Right renal pelvis (tissue), 4 donors: ENCODE data around the gene MRPL37. TPM values are rescaled to one million over a fixed set of nuclear protein-coding genes. Genes with fewer than 3 reads are reported as not detected.

Experiments
- DNase-seq, 4 donors: peaks; one replicate each; pipeline ENCODE4 v3.0.0-alpha.2; 2013; ENCODE audit warnings: low read depth in 4 of 4, low spot score in 3 of 4, missing footprints in 1 of 4
- polyA plus RNA-seq, 4 donors: library from polyadenylated mRNA; unstranded; fragments of 120-200 nt; gene quantifications; one replicate each; pipeline ENCODE4 v1.2.1, GENCODE V29; 2013; ENCODE audit not compliant: insufficient read length in 4 of 4

MRPL37 gene
- polyA plus RNA-seq, 4 donors, result 81.5 to 89.8 (median 83.7) TPM

DNA sequence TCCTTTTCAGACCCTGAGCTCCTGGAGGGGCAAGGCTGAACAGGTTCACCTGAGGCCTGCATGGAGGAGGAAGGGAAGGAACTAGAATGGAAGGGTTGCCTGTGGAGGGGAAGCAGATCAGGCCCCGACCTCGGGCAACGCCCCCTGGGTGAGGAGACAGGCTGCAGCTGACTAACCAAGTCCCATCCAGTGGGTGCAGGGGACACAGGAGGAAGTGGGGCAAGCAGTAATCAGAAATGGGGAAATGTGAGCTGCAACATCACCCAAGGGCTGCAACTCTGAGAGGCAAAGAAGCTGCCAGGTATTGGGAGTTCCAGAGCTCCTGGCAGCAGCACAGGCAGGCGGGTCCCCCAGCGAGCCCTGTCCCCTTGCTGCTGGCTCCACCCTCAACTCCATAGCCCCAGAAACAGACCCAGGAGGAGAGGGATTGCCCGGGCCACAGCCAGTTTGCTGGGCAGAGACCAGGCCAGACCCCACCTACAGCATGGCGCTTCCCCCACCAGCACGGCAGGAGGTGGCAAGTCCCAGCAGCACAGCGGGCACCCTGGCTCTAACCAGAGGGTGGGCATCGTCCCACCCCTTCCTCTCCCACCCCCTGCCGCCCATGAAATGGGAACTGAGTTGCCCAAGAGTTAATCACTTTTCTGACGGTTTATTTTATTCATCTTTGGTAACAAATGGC, 38.5 kb downstream of the MRPL37 start:
- no peak for DNase-seq

- DNase-seq, result no peak
Measured at GRCh38 chr1:54239035-54239383, 39.0 kb downstream of the MRPL37 start.

- DNase-seq, result no peak
Measured at GRCh38 chr1:54239631-54240031, 39.7 kb downstream of the MRPL37 start.

DNA sequence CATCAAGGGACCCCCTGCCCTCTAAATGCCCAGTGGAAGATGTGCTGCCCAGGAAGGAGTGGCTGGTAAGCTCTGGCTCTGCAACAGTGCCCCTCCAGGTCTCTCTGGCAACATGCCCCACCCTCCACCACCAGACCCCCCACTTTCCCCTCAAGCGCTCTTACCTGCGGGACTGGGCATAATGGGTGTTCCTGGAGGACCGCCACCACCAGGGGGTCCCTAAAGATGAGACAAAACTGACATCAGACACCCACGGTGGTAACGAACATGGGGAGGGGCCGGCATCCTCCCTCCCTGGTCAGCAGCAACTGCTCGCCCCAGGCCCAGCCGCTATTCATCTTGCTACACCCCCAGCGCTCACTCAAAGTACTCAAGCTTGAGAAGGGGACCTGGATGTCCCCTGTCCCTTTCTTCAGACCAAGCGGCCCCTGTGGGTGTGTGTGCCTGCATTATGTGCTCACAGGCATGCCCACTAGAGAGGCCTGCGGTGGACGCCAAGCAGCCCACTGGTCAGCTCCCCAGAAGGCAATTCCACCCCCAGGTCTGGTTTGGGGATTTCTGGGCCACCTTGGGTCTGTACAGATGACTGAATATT, 40.9 kb downstream of the MRPL37 start:
- DNase-seq, result no peak

GRCh38 chr1:54241364-54241763, 41.4 kb downstream of the MRPL37 start:
- DNase-seq, result no peak

DNA sequence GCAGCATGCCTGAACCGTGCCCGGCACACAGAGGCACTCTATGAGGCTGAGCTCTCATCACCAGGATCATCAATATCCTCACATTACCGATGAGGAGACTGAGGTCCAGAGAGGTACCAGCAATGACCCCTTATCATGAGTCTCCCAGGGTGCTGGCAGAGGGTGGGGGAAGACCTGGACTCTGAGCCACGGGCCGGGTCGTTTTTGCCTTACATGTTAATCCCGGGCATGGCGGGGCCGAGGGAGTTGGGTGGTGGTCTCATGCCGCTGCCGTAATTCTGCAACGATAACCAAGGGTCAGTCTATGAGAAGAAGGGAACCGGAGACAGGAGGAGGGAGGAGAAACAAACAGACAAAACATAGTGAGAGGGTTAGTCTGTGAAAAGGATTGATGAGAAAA, 43.1 kb downstream of the MRPL37 start:
- DNase-seq, result no peak

DNA sequence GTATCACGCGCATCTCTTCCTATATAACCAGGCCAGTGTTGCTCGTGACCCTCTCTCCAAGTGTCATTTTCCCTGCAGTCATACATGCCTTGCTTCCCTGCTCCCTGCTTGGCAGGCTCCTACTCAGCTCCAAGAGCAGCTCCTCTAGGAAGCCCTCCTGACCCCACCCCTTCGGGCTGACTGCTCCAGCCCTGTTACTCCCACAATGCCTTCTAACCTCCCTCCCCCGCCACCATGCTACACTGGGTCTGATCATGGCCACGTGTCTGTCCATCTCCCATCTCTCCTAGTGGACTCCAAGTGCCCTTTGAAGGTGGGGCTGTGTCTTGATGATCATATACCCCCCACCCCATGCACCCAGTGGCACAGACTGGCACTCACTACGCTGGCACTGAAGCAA, 44.7 kb downstream of the MRPL37 start:
- no peak for DNase-seq

GRCh38 chr1:54245501-54245900, 45.5 kb downstream of the MRPL37 start:
- no peak for DNase-seq

- DNase-seq, result no peak
Measured at GRCh38 chr1:54246116-54246721, 46.3 kb downstream of the MRPL37 start.

DNA sequence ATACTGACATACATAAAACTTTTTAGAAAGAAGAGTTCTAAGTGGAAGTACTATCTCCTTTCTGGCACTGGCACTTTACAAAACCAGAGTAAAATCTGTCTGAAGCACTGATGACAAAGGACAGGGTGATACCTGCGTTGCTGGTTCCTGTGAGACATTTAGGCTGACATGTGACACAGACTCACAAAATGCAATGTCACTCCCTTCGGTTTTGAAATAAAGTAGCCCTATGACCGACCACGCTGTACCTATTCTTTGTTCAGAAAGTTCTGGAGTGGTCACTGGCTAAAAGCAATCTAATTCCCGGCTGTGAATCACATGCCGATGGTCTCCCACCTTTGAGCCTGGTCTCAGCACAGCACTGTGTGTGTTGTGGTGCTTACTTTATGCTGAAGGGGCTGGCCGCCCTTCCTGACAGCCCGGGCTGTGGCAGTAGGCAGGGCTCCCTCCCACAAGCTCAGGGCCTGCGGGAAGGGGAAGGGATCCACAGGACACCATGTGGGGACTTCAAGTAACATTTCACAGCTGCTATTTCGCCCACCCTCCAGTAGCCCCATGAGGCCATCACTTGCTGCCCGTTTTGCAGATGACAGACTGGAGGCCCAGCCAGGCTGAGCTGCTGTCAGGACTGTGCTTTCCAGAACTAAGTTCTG, 48.0 kb downstream of the MRPL37 start:
- DNase-seq, result no peak

DNA sequence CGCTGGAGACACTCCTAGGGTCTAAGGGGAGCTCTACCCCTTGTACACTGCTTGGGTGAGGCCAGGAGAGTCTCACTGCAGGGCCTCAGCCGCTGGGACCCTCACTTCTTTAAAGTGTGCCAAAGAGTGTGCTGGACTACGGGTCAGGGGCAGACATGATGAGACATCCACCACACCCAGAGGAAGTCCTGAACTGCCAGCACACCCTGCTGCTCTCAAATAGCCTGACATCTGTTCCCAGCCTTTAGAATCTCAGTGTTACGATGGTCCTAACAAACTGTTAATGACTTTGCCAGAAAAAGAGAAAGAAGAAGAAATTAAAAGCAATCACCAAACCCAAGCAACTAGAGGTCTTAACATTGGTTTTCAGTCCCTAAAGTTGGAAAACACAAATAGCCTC, 49.0 kb downstream of the MRPL37 start:
- no peak for DNase-seq

DNA sequence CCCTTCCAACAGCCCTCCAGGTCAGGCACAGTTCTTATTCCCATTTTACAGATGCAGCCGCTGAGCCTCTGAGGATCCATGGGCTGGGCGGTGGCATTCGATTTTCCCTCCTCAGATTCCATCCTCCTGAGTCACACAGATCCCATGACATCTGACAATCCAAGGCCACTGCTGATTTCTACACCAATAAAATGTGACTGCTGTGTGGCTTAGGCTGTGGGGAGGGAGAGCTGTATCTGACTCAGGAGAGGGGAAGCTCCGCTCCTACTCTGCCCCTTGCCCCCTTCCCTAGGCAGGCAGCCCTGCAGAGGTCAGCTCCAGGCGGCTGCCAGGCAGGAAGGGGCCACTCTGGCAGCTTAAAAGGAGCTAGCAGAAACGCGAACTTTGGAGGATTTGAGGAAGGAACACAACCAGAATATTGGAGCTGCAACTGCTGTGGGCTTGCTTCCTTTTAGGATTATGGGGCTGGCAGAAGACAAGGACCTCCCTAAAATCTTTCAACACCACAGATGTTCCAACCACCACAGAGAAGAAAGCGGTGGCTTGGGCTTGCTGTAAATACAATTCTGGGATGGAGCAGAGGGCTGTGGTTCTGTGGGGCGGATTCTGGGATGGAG, 50.0 kb downstream of the MRPL37 start:
- no peak for DNase-seq

GRCh38 chr1:54250670-54251069, 50.7 kb downstream of the MRPL37 start:
- no peak for DNase-seq

DNA sequence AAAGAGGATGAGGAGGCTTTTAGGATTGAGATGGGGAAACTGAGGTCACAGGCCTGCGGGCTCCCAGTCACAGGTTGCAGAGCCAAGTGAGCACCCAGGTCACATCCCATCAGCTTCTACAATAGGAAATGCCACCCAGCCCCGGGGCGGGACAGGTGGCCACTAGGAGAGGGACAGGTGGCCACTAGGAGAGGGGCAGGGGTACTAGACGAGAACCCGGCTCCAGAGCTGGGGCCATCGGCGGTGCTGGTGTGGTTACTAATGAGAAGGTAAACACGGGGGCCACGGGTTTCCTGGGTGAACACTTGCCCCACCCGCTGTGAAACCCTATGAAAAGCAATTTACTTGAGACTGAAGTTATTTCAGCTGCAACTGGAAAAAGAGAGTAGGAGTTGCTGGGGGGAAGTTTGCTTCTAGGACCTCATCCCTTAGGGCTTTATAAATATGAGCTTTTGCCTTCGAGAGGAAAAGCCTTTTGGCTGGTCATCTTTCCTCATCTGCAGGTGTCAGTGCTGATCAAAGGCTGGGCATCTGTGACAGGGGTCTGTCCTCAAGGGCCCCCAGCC, 52.5 kb downstream of the MRPL37 start:
- no peak for DNase-seq

GRCh38 chr1:54253480-54253879, 53.5 kb downstream of the MRPL37 start:
- no peak for DNase-seq

DNA sequence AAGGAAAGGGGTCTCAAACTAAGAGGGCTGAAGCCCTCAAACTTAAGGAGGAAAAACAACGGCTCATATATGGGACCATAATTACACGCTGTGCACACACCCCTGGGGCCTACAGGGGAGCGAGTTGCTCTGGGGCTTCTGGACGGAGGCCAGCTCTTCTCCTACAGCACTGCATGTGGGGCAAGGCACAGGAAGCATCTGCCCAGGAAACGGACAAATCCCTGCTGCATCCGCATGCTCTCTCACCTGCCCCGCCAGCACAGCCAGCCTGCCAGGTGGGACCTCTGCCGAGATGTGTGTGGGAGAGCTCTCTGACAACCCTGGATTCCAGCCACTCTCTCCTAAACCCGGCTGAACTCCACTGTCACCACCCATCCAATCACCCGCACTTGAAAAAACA, 54.1 kb downstream of the MRPL37 start:
- DNase-seq, result no peak

GRCh38 chr1:54255026-54255702, 55.2 kb downstream of the MRPL37 start:
- DNase-seq, result no peak

GRCh38 chr1:54256522-54257345, 56.8 kb downstream of the MRPL37 start:
- DNase-seq, result no peak

- no peak for DNase-seq
Measured at GRCh38 chr1:54257346-54257620, 57.3 kb downstream of the MRPL37 start.

DNA sequence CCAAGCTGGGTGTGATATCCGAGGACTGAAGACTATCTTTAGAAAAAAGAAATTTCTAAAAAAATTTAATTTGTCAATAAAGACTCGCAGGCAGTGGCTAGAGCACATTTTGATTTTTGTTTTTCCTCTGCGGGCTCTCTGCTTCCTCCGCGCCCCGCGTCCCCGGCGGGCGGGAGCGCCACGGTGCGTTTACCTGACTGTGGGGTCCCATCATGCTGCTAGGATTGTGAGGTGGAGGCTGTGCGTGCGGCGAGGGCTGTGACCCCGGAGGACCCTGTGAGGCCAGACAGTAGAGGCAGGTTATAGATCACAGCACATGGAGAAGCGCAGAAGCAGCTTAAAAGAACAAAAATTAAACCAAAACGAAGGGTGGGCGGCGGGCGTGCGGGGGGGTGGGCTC, 57.9 kb downstream of the MRPL37 start:
- no peak for DNase-seq
